GM12891 (cell line): ENCODE results near the gene GLRX3.
"Not testable (repeated sequence)": the region's sequence is repeated elsewhere in the genome, so short reads cannot be mapped to it uniquely, and the experiment has no call there.

Experiments used
- DNase-seq: peaks from one replicate; pipeline ENCODE4 v3.0.0; 2011; ENCODE audit warnings: low spot score; ENCODE audit not compliant: insufficient read length
- FAIRE-seq: peaks from 2 replicates; lab custom pipeline; 2011; peaks lifted over from hg19 to GRCh38; lab: Jason Lieb, UNC
- PAX5 ChIP-seq: IDR thresholded peaks from 2 replicates; pipeline ENCODE4 v1.6.1; 2011; ENCODE audit warnings: low read length, moderate library complexity, mild to moderate bottlenecking; ENCODE audit not compliant: insufficient read depth, severe bottlenecking
- POLR2A ChIP-seq: IDR thresholded peaks from 2 replicates; pipeline ENCODE4 v1.6.1; 2011; ENCODE audit warnings: low read depth, low read length, control low read depth
- POLR2AphosphoS5 ChIP-seq: IDR thresholded peaks from 2 replicates; pipeline ENCODE4 v1.6.1; 2011; ENCODE audit warnings: low read depth, low read length, control low read depth
- POU2F2 ChIP-seq: IDR thresholded peaks from 2 replicates; pipeline ENCODE4 v1.6.1; 2011; ENCODE audit warnings: low read depth, mild to moderate bottlenecking, control low read depth, low read length, moderate library complexity
- SPI1 ChIP-seq: IDR thresholded peaks from 2 replicates; pipeline ENCODE4 v1.6.1; 2011; ENCODE audit warnings: low read depth, low read length, control low read depth
- TAF1 ChIP-seq: IDR thresholded peaks from 2 replicates; pipeline ENCODE4 v1.6.1; 2011; ENCODE audit warnings: low read depth, low read length, control low read depth

Gene GLRX3

DNA sequence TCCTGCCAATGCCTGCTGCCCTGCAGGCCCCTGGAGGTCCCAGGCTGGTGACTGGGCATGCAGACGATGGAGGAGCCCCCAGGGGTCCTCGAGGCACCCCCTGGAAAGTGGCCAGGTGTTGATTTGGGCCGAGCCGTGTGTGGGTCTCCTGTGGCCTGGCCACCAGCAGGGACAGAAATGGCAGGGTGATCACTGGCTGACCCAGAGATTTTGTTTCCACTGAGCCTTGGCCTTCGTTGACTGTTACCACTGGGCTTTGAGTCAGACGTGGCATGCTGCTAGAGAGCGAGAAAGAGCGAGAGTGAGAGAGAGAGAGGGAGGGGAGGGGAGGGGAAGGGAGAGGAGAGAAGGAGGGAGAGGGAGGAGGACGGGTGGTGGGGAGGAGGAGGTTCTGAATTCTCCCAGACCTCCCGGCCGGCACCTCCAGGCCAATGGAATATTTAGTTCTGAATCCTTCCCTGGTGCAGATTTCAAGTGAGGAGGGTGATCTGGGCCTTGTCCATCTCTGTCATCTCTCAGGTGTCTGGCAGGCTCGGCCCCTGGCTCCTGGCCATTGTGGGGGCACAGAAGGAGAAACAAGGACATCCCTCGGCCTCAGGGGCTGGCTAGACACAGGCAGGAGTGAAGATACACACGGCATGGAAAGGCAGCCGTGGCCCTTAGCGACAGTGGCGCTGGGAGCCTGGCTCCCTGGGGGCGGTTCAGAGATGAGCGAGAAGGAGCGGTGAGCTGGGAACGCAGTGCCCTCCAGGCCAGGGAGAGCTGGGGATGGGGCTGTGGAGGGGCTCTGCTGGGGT, 58.2 kb downstream of the GLRX3 start:
- TF ChIP-seq SPI1 = no peak
- no peak for TF ChIP-seq POLR2AphosphoS5
- TF ChIP-seq POU2F2 = no peak
- TF ChIP-seq POLR2A = no peak
- TF ChIP-seq PAX5 = no peak
- TF ChIP-seq TAF1 = no peak
- FAIRE-seq (no peak), DNase-seq (no peak)

DNA sequence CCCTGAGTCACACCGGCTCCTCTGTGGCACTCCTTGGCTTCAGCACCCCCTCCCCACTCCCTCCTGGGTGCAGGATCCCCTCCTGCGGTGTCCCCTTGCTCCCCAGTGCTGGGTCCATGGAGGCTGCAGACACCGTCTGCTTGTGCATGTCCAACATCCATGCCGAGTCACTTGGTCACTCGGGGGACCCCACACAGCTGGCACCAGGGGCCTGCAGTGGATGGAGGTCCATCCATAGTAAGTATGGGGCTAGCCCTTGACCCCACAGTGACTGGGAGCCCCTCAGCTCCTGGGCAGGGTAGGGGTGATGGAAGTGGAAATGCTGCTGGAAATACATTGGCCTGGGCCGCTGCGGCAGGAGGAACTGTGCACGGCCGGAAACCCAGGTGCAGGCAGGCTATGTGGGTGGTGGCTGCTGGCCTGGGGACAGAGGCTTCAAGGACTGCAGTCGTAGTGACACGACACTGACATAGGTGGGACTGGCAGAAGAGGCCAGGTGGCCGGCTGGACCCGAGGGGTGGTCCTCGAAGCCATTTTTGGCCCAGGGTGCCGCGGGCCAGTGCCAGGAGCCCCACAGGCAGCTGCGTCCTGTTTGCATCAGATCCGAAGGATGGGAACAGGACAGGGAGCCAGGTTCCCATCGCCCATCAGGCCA, 58.9 kb downstream of the GLRX3 start:
- TF ChIP-seq POLR2AphosphoS5 = no peak
- no peak for DNase-seq
- no peak for FAIRE-seq

- DNase-seq (no peak), FAIRE-seq (no peak)
- TF ChIP-seq SPI1 (no peak), POLR2A (no peak)
Measured at GRCh38 chr10:130195746-130196294, 59.6 kb downstream of the GLRX3 start.

DNA sequence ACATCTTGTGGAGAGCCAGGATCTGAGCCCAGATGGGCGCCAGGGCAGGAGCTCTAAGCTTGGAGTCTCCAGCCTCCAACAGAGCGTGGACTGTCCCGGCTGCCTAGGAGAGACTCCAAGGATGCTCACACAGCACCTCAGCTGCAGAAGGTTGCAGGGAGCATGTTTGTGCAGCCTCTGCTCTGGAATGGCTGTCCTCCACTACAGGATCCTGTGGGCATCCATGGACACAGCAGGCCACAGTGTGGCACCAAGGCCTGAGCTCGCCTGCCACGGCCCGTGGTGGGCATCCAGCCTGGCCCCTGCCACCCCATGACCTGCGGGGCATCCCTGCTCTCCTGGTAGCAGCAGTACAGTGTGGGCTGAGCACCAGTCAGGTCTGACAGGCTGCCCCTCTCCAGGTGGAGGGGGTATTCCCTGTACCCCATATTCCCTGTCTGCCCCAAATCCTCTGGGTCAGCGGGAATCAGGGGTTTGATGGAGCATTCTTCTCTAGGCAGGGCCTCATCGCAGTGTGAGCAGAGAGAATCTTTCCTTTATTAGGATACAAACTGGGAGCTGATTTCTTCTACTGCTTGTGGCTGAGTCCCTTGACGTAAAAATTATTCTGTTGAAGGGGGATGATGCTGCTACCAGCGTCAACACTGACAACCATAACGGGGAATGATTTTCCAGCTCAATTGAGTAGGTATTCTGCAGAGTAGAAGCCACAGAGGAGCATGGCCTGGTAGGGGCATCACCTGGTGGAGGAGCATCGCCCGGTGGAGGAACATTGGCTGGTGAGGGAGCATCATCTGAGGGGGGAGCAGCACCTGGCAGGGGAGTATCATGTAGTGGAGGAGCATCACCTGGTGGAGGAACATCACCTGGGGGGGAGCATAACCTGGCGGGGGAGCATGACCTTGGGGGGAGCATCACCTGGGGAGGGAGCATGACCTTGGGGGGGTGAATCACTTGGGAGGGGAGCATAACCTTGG, 60.6 kb downstream of the GLRX3 start:
- DNase-seq (no peak), FAIRE-seq (no peak)
- TF ChIP-seq POLR2AphosphoS5 = no peak
- TF ChIP-seq PAX5 = no peak
- TF ChIP-seq POLR2A = no peak
- TF ChIP-seq POU2F2 = no peak
- TF ChIP-seq TAF1 = no peak
- TF ChIP-seq SPI1 = no peak

DNA sequence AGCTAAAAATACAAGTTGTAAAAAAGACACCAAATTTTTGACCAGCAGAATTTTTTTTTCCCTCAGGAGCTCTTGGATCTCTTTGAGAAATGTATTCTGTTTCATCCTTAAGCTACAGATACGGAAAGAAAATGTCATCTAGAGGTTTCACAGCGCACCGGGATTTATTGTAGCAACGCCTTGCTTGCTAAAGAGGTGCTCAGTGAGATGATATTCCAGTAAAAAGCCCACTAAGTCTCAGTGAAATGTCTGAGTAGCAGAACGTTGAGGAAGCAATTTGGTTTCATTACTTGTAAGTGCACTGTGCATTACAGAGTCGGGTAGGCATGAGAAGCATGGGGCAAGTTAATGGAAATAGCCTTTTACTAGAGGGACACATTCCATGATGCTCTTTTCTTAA, 62.5 kb downstream of the GLRX3 start:
- no peak for TF ChIP-seq PAX5
- no peak for TF ChIP-seq POLR2AphosphoS5
- TF ChIP-seq POU2F2 = no peak
- TF ChIP-seq TAF1 = no peak
- no peak for TF ChIP-seq POLR2A
- TF ChIP-seq SPI1 = no peak
- DNase-seq (no peak), FAIRE-seq (no peak)

DNA sequence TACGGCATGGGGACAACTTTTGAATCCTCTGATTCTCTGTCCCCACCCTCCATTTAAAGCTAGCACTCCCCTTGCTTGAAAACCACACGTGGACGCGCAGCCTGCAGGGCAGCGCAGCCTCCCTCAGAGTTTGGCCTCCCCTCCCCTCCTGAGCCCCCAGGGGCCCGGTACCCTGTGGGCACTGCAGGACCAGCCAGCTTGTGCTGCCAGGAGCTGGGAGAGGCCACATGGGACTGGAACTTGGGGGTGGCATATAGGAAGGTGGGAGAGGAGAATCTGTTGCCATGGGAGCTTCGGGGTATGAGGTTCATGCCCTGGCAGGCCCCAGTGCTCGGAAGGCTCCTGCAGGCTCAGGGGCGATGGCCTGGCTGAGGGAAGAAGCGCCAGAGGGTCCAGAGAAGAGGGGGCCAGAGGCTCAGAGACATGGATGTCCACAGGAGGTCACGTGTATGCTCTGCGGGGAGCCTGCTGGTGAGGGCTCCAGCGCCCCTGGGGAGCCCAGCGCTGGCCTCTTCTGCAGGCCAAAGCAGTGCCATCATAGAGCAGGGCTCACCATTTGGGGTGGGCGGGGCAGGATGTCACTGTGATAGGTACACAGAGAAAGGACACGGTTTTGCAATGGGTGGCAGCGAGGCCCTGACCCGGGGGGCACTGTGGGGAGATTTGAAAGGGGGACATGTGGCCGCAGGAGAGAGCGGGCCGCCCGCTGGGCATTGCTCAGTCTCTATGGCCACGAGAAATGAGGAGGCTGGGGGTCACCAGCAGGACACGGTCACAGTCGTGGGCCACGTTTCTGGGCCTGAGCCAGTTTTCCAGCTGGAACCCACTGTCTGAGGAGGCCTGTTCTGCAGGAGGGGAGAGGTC, 64.2 kb downstream of the GLRX3 start:
- TF ChIP-seq TAF1 (no peak), POLR2A (no peak), POLR2AphosphoS5 (no peak), SPI1 (no peak), PAX5 (no peak), POU2F2 (no peak)

GRCh38 chr10:130201043-130201380, 64.8 kb downstream of the GLRX3 start:
- no peak for FAIRE-seq
- no peak for TF ChIP-seq POLR2AphosphoS5
- TF ChIP-seq POU2F2 = no peak
- TF ChIP-seq TAF1 = no peak
- no peak for TF ChIP-seq SPI1
- no peak for TF ChIP-seq POLR2A
- no peak for DNase-seq

More for the DNA sequence above, 64.2 kb downstream of the GLRX3 start:
- no peak for DNase-seq
- no peak for FAIRE-seq

GRCh38 chr10:130202150-130202549, 66.0 kb downstream of the GLRX3 start:
- not testable (repeated sequence) for FAIRE-seq, DNase-seq

DNA sequence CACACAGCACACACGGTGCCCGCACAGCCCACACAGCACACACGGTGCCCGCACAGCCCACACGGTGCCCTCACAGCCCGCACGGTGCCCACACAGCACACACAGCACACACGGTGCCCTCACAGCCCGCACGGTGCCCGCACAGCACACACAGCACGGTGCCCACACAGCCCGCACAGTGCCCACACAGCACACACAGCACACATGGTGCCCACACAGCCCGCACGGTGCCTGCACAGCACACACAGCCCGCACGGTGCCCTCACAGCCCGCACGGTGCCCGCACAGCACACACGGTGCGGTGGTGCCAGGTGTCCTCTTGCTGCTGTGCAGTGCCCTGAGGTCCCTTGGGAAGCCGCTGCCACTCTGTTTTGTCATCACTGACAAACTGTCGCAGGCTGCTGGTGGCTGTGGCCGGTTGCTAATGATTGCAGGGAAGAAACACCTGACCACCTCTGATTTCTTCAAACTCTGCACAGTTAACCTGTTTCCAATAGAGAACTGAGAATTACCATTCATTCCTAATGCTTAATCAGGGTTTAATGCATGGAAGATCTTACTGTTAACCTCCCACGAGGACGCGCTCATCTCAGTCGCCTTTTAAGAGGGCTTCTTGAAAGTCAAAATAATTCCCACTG, 66.9 kb downstream of the GLRX3 start:
- no peak for TF ChIP-seq SPI1
- TF ChIP-seq TAF1 = no peak
- no peak for TF ChIP-seq PAX5
- no peak for TF ChIP-seq POLR2AphosphoS5
- TF ChIP-seq POLR2A = no peak
- TF ChIP-seq POU2F2 = no peak
- DNase-seq (no peak), FAIRE-seq (no peak)
